Right renal pelvis (tissue), 4 donors: ENCODE results near the gene MIS18A. TPM values are rescaled to one million over a fixed set of nuclear protein-coding genes. Genes with fewer than 3 reads are reported as not detected.

Experiments
- DNase-seq, 4 donors: peaks; one replicate each; pipeline ENCODE4 v3.0.0-alpha.2; 2013; ENCODE audit warnings: low read depth in 4 of 4, low spot score in 3 of 4, missing footprints in 1 of 4
- polyA plus RNA-seq, 4 donors: library from polyadenylated mRNA; unstranded; fragments of 120-200 nt; gene quantifications; one replicate each; pipeline ENCODE4 v1.2.1, GENCODE V29; 2013; ENCODE audit not compliant: insufficient read length in 4 of 4

MIS18A gene
- polyA plus RNA-seq, 4 donors: 23.7 to 26.7 (median 25.3) TPM

DNA sequence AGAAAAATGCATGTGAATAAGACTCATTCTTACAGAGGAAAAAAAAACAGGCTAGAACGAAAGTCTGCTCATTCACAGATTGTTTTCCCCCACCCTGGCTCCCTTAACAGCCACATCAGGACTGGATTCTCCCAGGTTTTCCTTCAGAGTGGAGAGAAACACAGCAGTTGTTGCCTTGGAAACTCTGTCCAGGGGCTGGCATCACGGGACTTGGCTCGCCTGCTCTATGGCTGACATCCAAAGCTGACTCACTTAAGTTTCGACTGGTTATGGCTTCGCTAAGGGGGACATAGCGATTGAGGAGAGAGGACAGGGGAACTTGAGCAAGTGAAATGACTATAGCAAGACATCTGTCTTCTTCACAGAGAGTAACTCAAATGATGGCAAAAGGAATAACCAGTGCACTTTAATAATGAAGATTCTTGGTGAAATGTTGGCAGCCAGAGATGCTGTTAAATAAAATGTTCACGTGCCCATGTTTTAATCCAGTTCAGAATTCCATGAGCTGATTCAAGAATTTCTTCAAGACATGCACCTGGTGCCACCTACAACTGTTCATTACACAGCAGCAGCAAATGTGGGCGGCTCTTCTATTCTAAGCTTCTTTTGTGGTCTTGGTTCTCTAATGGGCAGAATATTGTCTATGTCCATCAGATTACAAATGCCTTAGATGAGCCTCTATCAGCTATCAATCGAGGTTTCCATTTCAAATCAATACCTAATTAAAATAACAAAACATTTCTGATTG is 21.8 kb downstream of the MIS18A start:
- DNase-seq: peak in 2 of 4 donors; percentile 53 to 63

DNA sequence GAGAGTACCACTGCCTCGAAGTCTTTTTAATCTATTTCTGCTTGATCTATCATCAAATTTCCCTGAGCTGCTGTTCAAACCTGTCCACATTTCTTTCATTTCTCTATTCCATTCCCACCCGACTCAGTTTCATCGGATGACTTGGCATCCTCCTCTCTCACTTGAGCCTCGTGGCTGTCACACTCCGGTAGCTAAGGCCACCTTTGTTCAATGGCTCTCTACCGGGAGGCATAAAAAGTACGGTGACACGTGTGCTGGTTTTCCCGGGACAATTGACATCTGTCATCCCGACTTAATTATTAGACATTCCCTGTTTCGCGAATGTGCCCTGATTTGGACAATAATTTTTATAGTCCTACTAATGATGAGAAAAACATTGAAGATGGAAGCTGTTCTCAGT is 22.6 kb downstream of the MIS18A start:
- no peak for DNase-seq

DNA sequence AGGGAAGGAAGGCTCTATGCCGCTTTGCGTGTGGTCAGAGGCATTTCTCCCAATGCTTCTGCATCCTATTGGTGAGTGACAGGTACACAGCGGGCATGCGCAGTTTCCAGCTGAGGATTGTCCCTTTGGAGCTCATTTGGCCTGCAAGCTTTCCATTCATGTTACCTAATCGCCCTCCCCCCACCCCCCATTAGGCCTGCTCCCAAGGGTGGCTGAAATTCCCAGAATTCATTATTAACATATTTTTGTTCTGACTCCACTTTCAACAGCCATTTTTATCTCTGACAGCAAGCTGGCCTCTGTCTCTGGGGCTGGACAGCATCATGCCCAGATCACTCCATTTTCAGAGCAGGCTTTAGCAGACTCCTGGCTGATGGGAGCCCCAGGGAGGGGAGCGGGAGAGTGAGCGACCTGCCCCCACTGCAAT is 25.6 kb downstream of the MIS18A start:
- DNase-seq: no peak

DNA sequence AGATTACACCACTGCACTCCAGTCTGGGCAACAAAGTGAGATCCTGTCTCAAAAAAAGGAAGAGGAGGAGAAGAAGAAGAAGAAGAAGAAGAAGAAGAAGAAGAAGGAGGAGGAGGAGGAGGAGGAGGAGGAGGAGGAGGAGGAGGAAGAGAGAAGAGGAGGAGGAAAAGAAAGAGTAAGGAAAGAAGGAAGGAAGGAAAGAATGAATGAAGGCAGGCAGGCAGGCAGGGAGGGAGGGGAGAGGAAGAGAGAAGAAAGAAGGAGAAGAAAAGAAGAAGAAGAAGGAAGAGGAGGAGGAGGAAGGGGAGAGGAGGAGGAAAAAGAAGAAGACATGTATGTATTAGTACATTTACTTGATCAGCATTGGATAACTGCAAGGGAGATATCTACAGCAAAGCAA is 26.7 kb downstream of the MIS18A start:
- DNase-seq: no peak

DNA sequence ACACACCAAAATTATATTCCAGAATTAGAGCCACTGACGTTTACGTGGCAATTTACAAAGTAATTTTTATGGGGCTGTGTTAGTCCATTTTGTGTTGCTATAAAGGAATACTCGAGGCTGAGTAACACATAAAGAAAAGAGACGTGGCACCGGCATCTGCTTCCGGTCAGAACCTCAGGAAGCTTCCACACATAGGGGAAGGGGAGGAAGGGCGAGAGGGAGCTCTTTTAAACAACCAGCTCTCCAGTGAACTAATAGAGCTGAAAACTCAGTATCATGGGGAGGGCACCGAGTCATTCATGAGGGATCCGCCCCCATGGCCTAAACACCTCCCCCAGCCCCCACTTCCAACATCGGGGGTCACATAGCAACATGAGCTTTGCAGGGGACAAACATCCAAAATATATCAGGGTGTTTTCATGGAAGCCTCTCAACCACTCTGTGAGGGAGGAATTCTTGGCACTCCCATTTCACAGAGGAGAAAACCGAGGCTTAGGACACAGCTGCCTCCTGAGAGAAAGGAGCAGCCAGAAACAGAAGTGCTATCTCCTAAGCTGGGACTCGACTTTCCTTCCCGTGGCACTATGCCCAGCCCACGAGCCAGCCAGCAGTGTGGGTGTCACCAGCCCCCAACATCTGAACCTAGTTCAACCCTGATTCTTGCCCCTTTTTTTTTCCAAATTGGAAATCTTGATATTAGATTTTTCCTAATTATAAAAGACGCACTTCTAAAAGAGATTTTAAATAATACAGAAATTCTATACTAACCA is 29.2 kb downstream of the MIS18A start:
- DNase-seq: no peak

DNA sequence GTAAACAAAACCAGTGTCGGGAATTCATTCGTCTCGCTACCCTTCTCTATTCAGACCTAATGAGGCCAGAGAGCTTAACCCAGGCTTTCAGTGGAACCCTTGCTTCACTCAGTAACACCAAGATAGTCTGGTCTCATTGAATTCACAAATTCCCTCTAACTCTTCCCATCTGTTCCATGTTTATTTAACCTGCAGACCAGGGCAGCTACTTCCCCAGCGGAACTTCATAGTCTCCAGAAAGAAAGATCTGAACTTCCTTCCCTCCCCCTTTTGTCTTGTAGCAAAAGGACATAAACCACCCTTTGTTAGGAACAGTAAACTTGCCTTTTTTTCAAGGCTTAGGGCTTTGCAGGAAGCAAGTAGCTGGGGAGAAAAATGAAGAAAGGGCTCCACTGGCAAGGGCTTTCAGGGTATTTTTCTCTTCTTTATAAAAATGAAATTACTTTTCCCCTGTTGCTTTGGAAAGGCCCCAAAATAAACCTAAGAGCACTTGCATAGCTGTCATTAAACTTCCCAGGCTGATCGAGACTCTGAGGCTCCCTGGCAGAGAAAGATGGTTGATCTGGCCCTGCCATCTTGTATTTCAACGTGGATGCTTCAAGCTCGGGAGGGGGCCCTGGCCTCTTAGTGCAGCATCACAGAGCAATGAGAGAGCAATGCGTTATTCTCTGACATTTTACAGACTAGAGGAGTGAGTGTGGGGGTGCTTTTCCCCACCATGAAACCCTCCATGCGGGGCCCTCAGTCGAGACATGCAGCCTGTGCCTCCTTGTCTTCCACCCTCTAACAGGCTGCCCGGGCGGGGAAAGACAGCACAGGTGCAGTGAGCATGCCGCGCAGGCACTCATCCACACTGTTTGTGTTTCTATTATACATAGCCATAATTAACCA is 30.0 kb downstream of the MIS18A start:
- DNase-seq: peak in 1 of 4 donors; percentile 38

DNA sequence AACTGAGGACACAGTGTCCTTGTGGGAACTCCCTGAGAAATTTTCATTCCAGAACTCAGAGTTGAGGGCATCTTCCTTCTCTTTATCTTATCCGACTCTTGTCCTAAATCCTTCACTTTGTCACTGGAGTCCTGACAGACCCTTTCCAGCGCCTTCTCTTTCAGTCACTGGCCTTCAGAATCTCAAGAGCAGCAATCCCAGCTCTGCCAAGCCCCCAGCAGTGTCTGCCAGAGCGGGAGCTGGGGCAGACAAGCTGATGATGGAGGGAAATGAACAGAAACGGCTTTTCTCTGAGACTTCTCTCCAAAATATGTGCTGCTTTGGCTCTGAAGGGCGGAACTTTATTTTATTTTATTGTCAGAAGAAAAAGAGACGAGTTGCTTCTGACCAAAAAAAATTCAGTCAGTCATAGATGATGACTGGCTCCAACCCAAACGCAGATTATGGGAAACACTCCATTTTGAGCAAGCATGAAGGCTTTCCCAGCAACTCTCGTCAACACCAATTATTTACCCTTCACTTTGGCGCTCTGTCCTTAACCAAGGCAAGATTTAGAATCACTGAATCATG is 32.2 kb downstream of the MIS18A start:
- DNase-seq: no peak

DNA sequence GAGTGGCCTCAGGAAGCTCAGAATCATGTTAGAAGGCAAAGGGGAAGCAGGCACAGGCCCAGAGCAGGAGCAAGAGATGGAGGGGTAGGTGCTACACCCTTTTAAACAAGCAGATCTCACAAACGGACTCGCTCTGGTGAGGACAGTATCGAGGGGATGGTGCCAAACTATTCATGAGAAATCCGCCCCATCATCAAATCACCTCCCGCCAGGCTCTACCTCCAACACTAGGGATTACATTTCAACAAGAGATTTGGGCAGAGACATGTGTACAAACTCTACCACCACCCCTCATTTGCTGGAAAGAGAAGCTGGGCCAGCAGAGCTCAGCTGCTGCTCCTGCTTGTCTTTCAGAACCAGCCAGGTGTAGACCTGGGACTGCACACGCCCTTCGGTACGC is 32.9 kb downstream of the MIS18A start:
- DNase-seq: no peak

DNA sequence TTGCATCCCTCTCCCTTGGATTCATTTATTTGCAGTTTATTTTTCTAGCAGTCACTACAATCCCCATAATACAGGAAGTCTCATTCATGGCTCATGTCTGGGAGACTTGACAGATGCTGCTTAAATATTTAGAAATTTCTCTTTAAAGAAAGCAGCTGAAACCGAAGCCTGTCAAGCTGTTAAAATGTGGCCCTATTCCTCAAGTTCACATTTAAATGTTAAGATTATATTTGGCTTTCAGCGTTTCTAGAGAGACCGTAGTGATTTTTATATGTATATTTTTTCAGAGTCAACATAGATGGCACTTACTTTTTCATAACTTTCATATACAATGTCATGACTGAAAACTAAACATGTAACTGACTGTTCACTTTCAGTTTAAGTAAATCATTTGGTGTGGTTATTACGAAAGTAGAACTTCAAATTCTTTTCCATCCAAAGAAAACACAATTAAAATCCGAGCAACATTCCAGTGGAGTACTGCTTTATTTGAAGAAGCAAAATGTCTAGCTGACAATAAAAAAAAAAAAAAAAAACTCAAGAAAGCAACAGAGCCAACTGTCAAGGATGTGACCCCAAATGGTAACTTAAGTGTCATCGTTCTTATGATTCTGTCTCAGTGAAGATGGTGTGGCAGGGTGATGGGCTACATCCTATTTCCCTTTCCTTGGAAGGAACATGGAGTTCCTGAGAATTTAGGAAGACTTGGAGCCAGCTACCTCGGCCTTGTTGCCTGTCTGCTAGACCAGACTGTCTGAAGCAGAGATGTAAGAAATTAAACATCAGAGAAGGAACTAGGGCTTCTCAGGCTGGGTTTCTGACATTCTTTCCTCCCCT is 37.8 kb downstream of the MIS18A start:
- DNase-seq: no peak

DNA sequence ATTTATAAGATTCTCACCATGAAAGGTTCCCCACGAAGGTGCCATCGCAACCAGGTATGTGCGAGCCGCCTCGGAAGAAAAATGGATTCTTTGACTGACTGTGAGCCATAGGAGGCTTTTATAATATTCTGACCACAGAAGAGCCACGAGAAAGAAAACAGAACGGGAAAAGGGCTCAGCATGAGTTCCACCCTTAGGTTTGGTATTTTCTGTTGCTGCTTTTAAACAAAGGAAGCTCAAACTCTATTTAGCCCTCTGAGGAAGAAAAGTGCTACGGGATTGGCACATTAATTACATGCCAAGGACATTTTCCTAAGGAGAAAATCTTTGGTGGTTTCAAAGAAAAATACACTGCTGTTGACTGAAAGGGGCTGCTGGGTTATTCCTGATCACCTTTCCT is 39.3 kb downstream of the MIS18A start:
- no peak for DNase-seq

DNA sequence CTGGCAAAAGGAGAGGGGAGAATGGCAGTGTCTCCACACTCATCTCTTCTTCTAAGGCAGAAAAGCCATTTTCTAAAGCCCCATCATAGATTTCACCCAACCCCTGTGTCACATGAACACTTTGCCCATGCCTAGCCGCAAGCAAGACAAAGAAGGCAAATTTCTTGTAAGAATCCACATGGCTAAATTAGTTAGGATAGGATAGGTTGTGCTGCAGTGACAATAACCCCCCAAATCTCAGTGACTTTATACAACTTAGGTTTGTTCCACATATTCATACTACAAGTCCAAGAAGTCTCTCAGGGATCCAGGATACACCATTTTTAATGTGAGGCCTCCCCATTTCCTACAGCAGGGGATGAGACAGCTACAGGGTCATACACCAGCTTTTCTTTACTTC is 40.8 kb downstream of the MIS18A start:
- no peak for DNase-seq

DNA sequence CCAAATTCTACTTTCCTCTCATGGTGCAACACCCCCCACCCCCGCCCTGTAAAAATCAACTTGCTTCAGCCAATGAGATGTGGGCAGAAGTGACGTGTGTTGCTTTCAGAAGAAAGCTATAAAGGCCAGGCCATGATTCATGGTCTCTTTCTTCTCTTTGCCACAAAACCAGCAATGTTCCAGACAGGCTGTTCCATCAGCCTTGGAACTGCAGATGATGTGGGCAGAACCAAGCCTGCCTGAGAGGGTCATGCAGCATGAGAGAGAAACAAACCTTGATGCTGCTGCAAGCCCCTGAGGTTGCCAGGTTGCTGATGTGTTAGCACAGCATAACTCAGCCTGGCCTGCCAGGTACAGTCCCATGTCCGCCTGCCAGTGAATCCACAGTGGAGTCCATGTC is 41.8 kb downstream of the MIS18A start:
- no peak for DNase-seq

DNA sequence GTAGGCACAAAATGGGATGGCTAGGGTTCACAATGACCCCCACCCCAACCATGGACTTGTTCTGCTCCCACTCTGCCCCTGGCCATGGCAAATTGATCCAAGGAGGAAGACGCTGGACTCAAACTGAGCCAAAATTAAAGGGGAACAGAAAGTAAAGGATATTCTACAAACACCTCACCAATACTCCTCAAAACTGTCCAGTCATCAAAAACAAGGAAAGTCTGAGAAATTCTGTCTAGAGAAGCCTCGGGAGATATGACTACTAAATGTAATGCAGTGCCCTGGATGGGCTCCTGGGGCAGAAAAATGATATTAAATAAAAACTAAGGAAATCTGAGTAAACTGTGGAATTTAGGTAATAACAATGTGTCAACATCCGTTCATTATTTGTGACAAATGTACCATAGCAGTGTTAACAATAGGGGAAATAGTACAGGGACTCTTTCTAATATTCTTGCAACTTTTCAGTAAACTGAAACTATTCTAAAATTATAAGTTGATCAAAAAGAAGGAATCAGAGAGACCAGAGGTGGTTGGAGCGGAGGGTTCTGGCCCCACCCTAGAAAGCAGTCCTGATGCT is 45.0 kb downstream of the MIS18A start:
- DNase-seq: no peak

DNA sequence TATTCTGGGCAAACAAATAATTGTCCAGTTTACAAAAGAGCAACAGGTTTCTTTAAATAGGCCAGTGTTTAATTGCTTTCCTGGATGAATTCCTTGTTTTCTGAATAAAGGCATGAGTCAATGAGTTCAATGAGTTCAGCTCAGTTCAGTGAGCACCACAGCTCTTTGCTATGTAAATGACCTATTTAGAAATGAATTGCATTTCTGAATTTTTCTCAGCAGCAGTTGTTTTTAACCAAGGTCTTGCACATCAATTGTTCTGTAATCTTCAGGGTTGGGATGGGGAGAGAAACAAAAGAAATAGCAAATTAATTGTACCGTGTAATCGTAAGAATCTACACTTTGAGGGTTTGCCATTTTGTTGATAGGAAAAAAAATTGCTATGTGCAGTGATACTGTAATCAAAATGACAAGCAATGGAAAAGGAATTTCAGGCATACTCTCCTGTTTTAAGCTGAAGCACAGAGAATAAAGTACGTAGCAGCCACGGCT is 45.7 kb downstream of the MIS18A start:
- DNase-seq: no peak

DNA sequence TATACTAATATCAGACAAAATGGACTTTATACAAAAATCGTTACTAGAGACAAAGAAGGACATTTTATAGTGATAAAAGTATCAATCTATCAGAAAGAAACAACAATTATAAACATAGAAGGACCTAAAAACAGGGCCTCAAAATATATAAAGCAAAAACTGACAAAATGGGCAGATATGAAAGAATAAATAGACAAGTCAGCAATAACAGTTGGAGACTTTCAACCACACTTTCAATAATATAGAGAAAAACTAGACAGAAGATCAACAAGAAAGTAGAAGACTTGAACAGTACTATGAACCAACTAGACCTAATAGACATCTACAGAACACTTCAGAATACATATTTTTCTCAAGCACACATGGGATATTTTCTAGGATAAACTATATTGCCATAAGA is 52.4 kb downstream of the MIS18A start:
- DNase-seq: no peak
